Measurements from ENCODE around the gene TNFRSF14. TPM values are rescaled to one million over a fixed set of nuclear protein-coding genes. Genes with fewer than 3 reads are reported as not detected.

The TNFRSF14 gene
- total RNA-seq, 1 donor, result 17.7 TPM

GRCh38 chr1:2553871-2554620 is 2.1 kb upstream of the TNFRSF14 start:
- H3K4me3 ChIP-seq (ENCODE audit: low read depth, low read length), result no peak overlapping the region
- no peak for TF ChIP-seq CTCF (IDR thresholded peaks at IDR 0.05; ENCODE audit: insufficient read depth, low read depth, low read length)
- DNase-seq (ENCODE audit: low read depth), result no peak

GRCh38 chr1:2554621-2555387 is 1.4 kb upstream of the TNFRSF14 start:
- TF ChIP-seq CTCF (IDR thresholded peaks at IDR 0.05; ENCODE audit: insufficient read depth, low read depth, low read length), result peak; percentile 42
- no peak for DNase-seq (ENCODE audit: low read depth)
- no peak overlapping the region for H3K4me3 ChIP-seq (ENCODE audit: low read depth, low read length)

- H3K4me3 ChIP-seq (ENCODE audit: low read depth, low read length), result peak overlapping the region; percentile 62
- DNase-seq (ENCODE audit: low read depth), result peak; percentile 76
- no peak for TF ChIP-seq CTCF (IDR thresholded peaks at IDR 0.05; ENCODE audit: insufficient read depth, low read depth, low read length)
Observed at GRCh38 chr1:2555634-2556276, 416 bp upstream of the TNFRSF14 start.

GRCh38 chr1:2556678-2557481 is 709 bp downstream of the TNFRSF14 start:
- no peak for DNase-seq (ENCODE audit: low read depth)
- H3K4me3 ChIP-seq (ENCODE audit: low read depth, low read length), result peak overlapping the region; percentile 62
- no peak for TF ChIP-seq CTCF (IDR thresholded peaks at IDR 0.05; ENCODE audit: insufficient read depth, low read depth, low read length)

GRCh38 chr1:2557482-2558400 is 1.6 kb downstream of the TNFRSF14 start:
- DNase-seq (ENCODE audit: low read depth), result no peak
- H3K4me3 ChIP-seq (ENCODE audit: low read depth, low read length), result no peak overlapping the region
- TF ChIP-seq CTCF (IDR thresholded peaks at IDR 0.05; ENCODE audit: insufficient read depth, low read depth, low read length), result no peak

All from fibroblast of villous mesenchyme (primary cell).